Nephron progenitor cell (in vitro differentiated cells): ENCODE measurements around the gene SMC1B.
A peak's percentile ranks its signal among the peaks of the same experiment; 100 is the strongest.

Source experiments
- DNase-seq: peaks from one replicate; pipeline ENCODE4 v3.0.0; 2021
- H3K27ac Mint-ChIP-seq: 2 replicates; pipeline ENCODE4 v1.8.0; 2021; ENCODE audit warnings: mild to moderate bottlenecking, moderate library complexity, mixed read lengths
- H3K27me3 Mint-ChIP-seq: 2 replicates; pipeline ENCODE4 v1.8.0; 2021; ENCODE audit warnings: mild to moderate bottlenecking, low read depth, mixed read lengths; ENCODE audit not compliant: poor library complexity
- H3K36me3 Mint-ChIP-seq: 2 replicates; pipeline ENCODE4 v1.8.0; 2021; ENCODE audit warnings: low read depth, mixed read lengths
- H3K4me1 Mint-ChIP-seq: 2 replicates; pipeline ENCODE4 v1.8.0; 2021; ENCODE audit warnings: mixed read lengths
- H3K4me3 Mint-ChIP-seq: 2 replicates; pipeline ENCODE4 v1.8.0; 2021; ENCODE audit warnings: mild to moderate bottlenecking, moderate library complexity, mixed read lengths
- H3K9me3 Mint-ChIP-seq: 2 replicates; pipeline ENCODE4 v1.8.0; 2021; ENCODE audit warnings: mild to moderate bottlenecking, moderate library complexity, mixed read lengths
- TF ChIP-seq, protein P1 (sequence below): fragments of 200-600 bp; sonication (generic); IDR thresholded peaks from 2 replicates; pipeline ENCODE4 v1.5.0; 2021; ENCODE audit warnings: antibody characterized with exemption

SMC1B gene

GRCh38 chr22:45318558-45319323 is 94.7 kb downstream of the SMC1B start:
- DNase-seq, result no peak
- Mint-ChIP-seq H3K4me3 (no peak overlapping the region), H3K27ac (peak overlapping the region; percentile 4), H3K36me3 (peaks cover 16% of the 10 kb centered on the region), H3K27me3 (peaks cover 4% of the 10 kb centered on the region), H3K4me1 (peaks cover 28% of the 10 kb centered on the region), H3K9me3 (no peaks in the 10 kb centered on the region)
- TF ChIP-seq, protein P1, sequence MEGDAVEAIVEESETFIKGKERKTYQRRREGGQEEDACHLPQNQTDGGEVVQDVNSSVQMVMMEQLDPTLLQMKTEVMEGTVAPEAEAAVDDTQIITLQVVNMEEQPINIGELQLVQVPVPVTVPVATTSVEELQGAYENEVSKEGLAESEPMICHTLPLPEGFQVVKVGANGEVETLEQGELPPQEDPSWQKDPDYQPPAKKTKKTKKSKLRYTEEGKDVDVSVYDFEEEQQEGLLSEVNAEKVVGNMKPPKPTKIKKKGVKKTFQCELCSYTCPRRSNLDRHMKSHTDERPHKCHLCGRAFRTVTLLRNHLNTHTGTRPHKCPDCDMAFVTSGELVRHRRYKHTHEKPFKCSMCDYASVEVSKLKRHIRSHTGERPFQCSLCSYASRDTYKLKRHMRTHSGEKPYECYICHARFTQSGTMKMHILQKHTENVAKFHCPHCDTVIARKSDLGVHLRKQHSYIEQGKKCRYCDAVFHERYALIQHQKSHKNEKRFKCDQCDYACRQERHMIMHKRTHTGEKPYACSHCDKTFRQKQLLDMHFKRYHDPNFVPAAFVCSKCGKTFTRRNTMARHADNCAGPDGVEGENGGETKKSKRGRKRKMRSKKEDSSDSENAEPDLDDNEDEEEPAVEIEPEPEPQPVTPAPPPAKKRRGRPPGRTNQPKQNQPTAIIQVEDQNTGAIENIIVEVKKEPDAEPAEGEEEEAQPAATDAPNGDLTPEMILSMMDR, result no peak

- TF ChIP-seq, protein P1, result no peak
- peaks cover 10% of the 10 kb centered on the region for H3K36me3 Mint-ChIP-seq
- peaks cover 28% of the 10 kb centered on the region for H3K4me1 Mint-ChIP-seq
- no peak for DNase-seq
- no peaks in the 10 kb centered on the region for H3K9me3 Mint-ChIP-seq
- H3K4me3 Mint-ChIP-seq, result no peak overlapping the region
- peaks cover 4% of the 10 kb centered on the region for H3K27me3 Mint-ChIP-seq
- peak overlapping the region; percentile 4 for H3K27ac Mint-ChIP-seq
Measured at GRCh38 chr22:45318168-45318557, 95.2 kb downstream of the SMC1B start.

GRCh38 chr22:45317551-45318167 is 95.7 kb downstream of the SMC1B start:
- Mint-ChIP-seq H3K36me3 (peaks cover 9% of the 10 kb centered on the region), H3K27ac (no peak overlapping the region), H3K27me3 (peaks cover 4% of the 10 kb centered on the region), H3K9me3 (no peaks in the 10 kb centered on the region), H3K4me3 (no peak overlapping the region), H3K4me1 (peaks cover 31% of the 10 kb centered on the region)
- TF ChIP-seq, protein P1, result peak; percentile 11
- no peak for DNase-seq

DNA sequence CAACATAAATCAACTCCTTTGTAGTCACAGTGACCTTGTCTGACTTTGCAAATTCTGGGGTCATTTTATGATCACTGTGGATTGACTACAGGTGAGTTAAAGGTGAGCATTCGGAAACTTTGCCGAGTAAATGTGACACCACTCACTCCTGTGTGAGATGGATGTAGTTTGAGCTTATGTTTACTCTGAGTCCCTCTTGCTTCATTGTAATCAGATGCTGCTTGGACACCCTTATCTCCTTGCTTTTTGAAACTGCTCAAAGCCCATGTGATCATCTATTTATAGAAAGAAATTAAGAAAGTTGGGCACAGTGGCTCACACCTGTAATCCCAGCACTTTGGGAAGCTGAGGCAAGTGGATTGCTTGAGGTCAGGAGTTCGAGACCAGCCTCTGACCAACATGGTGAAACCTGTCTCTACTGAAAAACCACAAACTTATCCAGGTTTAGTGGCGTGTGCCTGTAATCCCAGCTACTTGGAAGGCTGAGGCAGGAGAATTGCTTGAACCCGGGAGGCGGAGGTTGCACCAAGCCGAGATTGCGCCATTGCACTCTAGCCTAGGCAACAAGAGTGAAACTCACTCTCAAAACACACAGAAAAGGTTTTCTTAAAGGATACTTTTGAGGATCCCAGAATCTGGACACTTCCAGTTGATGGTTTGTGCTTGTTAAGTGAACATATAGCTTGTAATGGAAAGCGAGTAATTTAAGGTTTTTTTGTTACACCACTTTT is 96.4 kb downstream of the SMC1B start:
- Mint-ChIP-seq H3K27ac (no peak overlapping the region), H3K4me3 (no peak overlapping the region), H3K9me3 (no peaks in the 10 kb centered on the region), H3K27me3 (peaks cover 4% of the 10 kb centered on the region), H3K4me1 (peaks cover 34% of the 10 kb centered on the region), H3K36me3 (peaks cover 9% of the 10 kb centered on the region)
- TF ChIP-seq, protein P1, result no peak
- DNase-seq, result no peak

DNA sequence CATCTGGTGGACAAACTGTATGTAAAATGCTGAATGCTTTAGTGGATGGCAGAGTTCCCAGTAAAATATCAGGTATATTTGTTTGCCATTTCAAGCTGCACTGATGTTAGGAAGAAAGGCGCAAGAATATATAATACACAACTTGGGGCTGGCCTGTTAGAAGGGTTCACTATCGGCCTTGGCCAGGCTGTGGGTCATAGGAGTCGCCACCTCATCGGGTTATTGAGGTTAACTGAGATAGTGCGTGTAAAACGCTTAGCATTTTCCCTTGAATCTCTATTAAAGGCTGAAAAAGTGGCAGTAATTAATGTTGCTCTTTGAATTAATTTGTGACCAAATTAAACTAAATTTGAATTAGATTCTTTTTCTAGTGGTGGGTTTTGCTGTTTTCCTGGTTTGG is 98.6 kb downstream of the SMC1B start:
- Mint-ChIP-seq H3K36me3 (peaks cover 9% of the 10 kb centered on the region), H3K27me3 (peaks cover 11% of the 10 kb centered on the region), H3K27ac (no peak overlapping the region), H3K4me1 (peaks cover 46% of the 10 kb centered on the region), H3K9me3 (no peaks in the 10 kb centered on the region), H3K4me3 (no peak overlapping the region)
- no peak for DNase-seq
- TF ChIP-seq, protein P1, result no peak
